BE2C (cell line): Measurements from ENCODE around the gene CFAP69.
A peak's percentile ranks its signal among the peaks of the same experiment; 100 is the strongest.
"Not testable (repeated sequence)": the region's sequence is repeated elsewhere in the genome, so short reads cannot be mapped to it uniquely, and the experiment has no call there.

Experiments used
- DNase-seq: peaks from one replicate; pipeline ENCODE4 v3.0.0-alpha.2; 2020
- H3K27me3 ChIP-seq: fragments of 250-450 bp; sonication (Bioruptor Pico); 2 replicates; pipeline ENCODE4 v1.5.1; 2020; ENCODE audit warnings: mild to moderate bottlenecking
- H3K36me3 ChIP-seq: fragments of 250-450 bp; sonication (Bioruptor Pico); 2 replicates; pipeline ENCODE4 v1.5.1; 2020; ENCODE audit warnings: mild to moderate bottlenecking
- H3K4me1 ChIP-seq: fragments of 250-450 bp; sonication (Bioruptor Pico); 2 replicates; pipeline ENCODE4 v1.5.1; 2020
- H3K4me3 ChIP-seq: 2 replicates; pipeline ENCODE4 v1.5.1; 2011; ENCODE audit warnings: low read depth, low read length
- H3K9me3 ChIP-seq: fragments of 250-450 bp; sonication (Bioruptor Pico); 2 replicates; pipeline ENCODE4 v1.5.1; 2020
- TF ChIP-seq, protein P1 (sequence below): IDR thresholded peaks from 2 replicates; pipeline ENCODE4 v1.5.1; 2012; ENCODE audit warnings: mild to moderate bottlenecking, low read depth, low read length

Gene CFAP69

DNA sequence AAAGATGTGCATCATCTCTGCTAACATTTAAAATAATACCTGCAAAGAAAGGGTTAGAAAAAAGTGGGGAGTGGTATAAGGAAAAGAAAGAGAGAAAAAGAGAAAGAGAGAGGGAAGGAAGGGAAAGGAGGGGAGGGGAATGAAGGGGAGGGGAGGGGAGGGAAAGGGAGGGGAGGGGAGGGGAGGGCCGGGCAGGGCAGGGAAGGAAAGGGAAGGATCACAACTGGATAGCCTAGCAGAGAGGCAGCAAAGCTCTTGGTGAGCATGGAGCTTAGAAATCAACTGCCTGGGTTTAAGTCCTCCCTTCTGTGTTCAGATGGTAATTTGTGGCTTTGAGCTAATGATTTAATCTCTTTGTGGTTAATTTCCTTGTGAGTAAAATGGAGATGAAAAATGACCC, 81.5 kb downstream of the CFAP69 start:
- no peak overlapping the region for H3K4me3 ChIP-seq
- H3K27me3 ChIP-seq: peaks cover 22% of the 10 kb centered on the region
- H3K4me1 ChIP-seq: no peaks in the 10 kb centered on the region
- no peak for DNase-seq
- TF ChIP-seq, protein P1, sequence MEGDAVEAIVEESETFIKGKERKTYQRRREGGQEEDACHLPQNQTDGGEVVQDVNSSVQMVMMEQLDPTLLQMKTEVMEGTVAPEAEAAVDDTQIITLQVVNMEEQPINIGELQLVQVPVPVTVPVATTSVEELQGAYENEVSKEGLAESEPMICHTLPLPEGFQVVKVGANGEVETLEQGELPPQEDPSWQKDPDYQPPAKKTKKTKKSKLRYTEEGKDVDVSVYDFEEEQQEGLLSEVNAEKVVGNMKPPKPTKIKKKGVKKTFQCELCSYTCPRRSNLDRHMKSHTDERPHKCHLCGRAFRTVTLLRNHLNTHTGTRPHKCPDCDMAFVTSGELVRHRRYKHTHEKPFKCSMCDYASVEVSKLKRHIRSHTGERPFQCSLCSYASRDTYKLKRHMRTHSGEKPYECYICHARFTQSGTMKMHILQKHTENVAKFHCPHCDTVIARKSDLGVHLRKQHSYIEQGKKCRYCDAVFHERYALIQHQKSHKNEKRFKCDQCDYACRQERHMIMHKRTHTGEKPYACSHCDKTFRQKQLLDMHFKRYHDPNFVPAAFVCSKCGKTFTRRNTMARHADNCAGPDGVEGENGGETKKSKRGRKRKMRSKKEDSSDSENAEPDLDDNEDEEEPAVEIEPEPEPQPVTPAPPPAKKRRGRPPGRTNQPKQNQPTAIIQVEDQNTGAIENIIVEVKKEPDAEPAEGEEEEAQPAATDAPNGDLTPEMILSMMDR: no peak
- H3K9me3 ChIP-seq: no peaks in the 10 kb centered on the region
- no peaks in the 10 kb centered on the region for H3K36me3 ChIP-seq

DNA sequence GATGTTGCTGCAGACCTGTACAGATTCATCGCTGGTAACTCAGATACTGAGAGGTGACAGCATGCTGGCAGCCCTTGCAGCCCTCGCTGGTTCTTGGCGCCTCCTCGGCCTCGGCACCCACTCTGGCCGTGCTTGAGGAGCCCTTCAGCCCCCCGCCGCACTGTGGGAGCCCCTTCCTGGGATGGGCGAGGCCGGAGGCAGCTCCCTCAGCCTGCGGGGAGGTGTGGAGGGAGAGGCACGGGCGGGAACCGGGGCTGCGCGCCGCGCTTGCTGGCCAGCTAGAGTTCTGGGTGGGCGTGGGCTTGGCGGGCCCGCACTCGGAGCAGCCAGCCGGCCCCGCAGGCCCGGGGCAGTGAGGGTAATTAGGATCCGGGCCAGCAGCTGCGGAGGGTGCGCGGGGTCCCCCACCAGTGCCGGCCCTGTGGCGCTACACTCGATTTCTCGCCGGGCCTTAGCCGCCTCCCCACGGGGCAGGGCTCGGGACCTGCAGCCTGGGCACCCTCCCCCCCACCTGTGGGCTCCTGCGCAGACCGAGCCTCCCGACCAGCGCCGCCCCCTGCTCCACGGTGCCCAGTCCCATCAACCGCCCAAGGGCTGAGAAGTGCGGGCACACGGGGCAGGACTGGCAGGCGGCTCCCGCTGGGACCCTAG, 89.3 kb downstream of the CFAP69 start:
- Histone ChIP-seq H3K4me1 (no peaks in the 10 kb centered on the region), H3K36me3 (no peaks in the 10 kb centered on the region), H3K4me3 (no peak overlapping the region), H3K9me3 (peaks cover 6% of the 10 kb centered on the region), H3K27me3 (peaks cover 4% of the 10 kb centered on the region; the same call in 1 of the 2 replicates)
- TF ChIP-seq, protein P1: no peak
- no peak for DNase-seq

DNA sequence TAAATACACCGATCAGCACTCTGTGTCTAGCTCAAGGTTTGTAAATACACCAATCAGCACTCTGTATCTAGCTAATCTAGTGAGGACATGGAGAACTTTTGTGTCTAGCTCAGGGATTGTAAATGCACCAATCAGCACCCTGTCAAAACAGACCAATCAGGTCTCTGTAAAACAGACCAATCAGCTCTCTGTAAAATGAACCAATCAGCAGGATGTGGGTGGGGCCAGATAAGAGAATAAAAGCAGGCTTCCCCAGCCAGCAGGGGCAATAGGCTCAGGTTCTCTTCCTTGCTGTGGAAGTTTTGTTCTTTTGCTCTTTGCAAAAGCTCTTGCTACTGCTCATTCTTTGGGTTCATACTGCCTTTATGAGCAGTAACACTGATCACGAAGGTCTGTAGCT, 90.0 kb downstream of the CFAP69 start:
- DNase-seq, H3K4me1 ChIP-seq, H3K9me3 ChIP-seq, H3K36me3 ChIP-seq, H3K27me3 ChIP-seq, H3K4me3 ChIP-seq: not testable (repeated sequence)

DNA sequence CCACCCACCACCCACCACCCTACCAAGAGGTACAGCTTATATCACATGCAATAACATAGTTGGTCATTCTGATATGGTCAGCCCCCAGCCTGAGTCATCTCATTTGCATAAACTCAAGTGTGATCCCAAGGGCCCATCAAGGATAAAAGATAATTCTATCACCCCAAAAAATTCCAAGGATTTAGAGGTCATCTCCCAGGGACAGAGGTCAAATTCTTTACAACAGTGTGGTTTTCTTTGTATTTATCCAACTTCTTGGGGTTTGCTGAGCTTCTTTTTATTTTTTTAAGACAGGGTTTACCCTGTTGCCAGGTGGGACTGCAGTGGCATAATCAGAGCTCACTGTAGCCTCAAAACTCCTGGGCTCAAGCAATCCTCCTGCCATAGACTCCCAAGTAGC, 92.1 kb downstream of the CFAP69 start:
- TF ChIP-seq, protein P1: no peak
- no peaks in the 10 kb centered on the region for H3K27me3 ChIP-seq

DNA sequence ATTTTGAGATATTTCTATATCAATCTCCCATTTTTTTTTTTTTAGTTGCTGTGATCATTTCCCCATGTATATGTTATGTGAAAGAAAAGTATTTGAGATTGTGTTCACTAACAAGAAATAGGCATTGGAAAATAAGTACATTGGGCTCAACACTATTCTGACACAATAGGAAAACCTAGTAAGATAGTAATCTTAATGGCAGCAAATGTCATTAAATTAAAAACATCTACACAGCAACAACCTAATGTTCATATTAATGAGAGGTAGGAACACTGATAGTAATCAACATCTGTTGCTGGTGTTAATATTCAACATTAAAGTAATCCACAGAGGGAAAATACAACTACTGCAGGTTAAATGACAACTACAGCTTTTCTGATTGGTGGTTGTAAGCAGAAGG, 100.0 kb downstream of the CFAP69 start:
- no peak overlapping the region for H3K4me3 ChIP-seq
- DNase-seq: no peak

More for the DNA sequence above, 92.1 kb downstream of the CFAP69 start:
- Histone ChIP-seq H3K9me3 (peaks cover 6% of the 10 kb centered on the region), H3K4me1 (no peaks in the 10 kb centered on the region), H3K36me3 (no peaks in the 10 kb centered on the region), H3K4me3 (no peak overlapping the region)
- DNase-seq: no peak

DNA sequence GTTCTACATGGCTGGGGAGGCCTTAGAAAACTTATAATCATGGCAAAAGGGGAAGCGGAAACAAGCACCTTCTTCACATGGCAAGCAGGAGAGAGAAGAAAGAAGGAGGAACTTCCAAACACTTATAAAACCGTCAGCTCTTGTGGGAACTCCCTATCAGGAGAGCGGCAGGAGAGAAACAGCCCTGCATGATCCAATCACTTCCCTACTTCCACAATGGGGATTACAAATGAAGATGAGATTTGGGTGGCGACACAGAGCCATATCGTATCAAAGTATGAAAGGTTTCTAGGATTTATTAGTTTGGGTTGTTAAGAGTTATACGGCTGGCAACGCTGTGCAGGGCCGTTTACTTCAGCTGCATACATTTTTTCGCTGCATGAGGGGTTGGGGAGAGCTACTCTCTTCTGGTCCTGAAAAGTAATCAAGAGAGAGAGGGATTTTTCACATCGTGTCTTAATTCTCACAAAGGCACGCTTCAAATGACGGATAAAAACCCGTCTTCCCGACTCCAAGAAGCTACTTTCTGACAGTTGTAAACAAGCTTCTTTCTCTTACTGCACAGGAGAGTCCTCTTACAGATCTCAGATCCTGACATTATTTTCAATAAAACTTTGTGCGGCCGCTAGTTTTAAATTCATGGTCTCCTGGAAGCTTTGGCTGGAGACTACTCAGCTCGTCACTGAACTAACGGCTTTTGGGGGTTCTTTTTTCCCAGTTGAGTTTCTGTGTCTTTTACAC, 100.8 kb downstream of the CFAP69 start:
- Histone ChIP-seq H3K4me1 (no peaks in the 10 kb centered on the region), H3K36me3 (no peaks in the 10 kb centered on the region), H3K27me3 (no peaks in the 10 kb centered on the region), H3K9me3 (no peaks in the 10 kb centered on the region), H3K4me3 (peak overlapping the region; percentile 98)
- no peak for DNase-seq
- TF ChIP-seq, protein P1: no peak

More for the DNA sequence above, 100.0 kb downstream of the CFAP69 start:
- no peaks in the 10 kb centered on the region for H3K9me3 ChIP-seq
- H3K27me3 ChIP-seq: no peaks in the 10 kb centered on the region
- H3K36me3 ChIP-seq: no peaks in the 10 kb centered on the region
- no peaks in the 10 kb centered on the region for H3K4me1 ChIP-seq
- TF ChIP-seq, protein P1: no peak
